ENCODE measurements around the gene MGAT5.

Gene MGAT5

GRCh38 chr2:134253804-134254203, at the start of gene MGAT5:
TSS of gene MGAT5 (plus strand) at chr2:134254072. CDS start at chr2:134254404, 332 bp downstream.
- no peak for DNase-seq (ENCODE audit: low spot score)
- TF ChIP-seq CTCF (IDR thresholded peaks at IDR 0.05; ENCODE audit: extremely low read depth, missing control alignments) = no peak

GRCh38 chr2:134205087-134205486, 48.8 kb upstream of the MGAT5 start:
- TF ChIP-seq CTCF (IDR thresholded peaks at IDR 0.05; ENCODE audit: extremely low read depth, missing control alignments) = no peak
- no peak for DNase-seq (ENCODE audit: low spot score)

- TF ChIP-seq CTCF (IDR thresholded peaks at IDR 0.05; ENCODE audit: extremely low read depth, missing control alignments) = no peak
- no peak for DNase-seq (ENCODE audit: low spot score)
Measured at GRCh38 chr2:134206031-134206430, 47.8 kb upstream of the MGAT5 start.

- TF ChIP-seq CTCF (IDR thresholded peaks at IDR 0.05; ENCODE audit: extremely low read depth, missing control alignments) = no peak
- DNase-seq (ENCODE audit: low spot score) = no peak
Measured at GRCh38 chr2:134206573-134206972, 47.3 kb upstream of the MGAT5 start.

- peak; percentile 54 for DNase-seq (ENCODE audit: low spot score)
- TF ChIP-seq CTCF (IDR thresholded peaks at IDR 0.05; ENCODE audit: extremely low read depth, missing control alignments) = peak; percentile 66
Measured at GRCh38 chr2:134207589-134208209, 46.2 kb upstream of the MGAT5 start.

GRCh38 chr2:134208825-134209224, 45.0 kb upstream of the MGAT5 start:
- DNase-seq (ENCODE audit: low spot score) = no peak
- no peak for TF ChIP-seq CTCF (IDR thresholded peaks at IDR 0.05; ENCODE audit: extremely low read depth, missing control alignments)

- DNase-seq (ENCODE audit: low spot score) = no peak
- no peak for TF ChIP-seq CTCF (IDR thresholded peaks at IDR 0.05; ENCODE audit: extremely low read depth, missing control alignments)
Measured at GRCh38 chr2:134212746-134213145, 41.1 kb upstream of the MGAT5 start.

Measured in GM20000 (cell line).